T-helper 22 cell (primary cell): ENCODE data around the gene ZDHHC5.
A peak's percentile ranks its signal among the peaks of the same experiment; 100 is the strongest.

Source experiments
- DNase-seq: peaks from one replicate; pipeline ENCODE4 v3.0.0-alpha.2; 2020; ENCODE audit warnings: low read depth

The ZDHHC5 gene

GRCh38 chr11:57729479-57729878 is 61.6 kb downstream of the ZDHHC5 start:
- DNase-seq, result no peak

- DNase-seq, result no peak
Observed at GRCh38 chr11:57732661-57733060, 64.7 kb downstream of the ZDHHC5 start.

GRCh38 chr11:57735619-57736298 is 67.8 kb downstream of the ZDHHC5 start:
- DNase-seq, result no peak

GRCh38 chr11:57741132-57742086 is 73.5 kb downstream of the ZDHHC5 start, which contains the start of gene SELENOH:
TSS of gene SELENOH (plus strand) at chr11:57741491. CDS start at chr11:57741596, 105 bp downstream.
- DNase-seq, result peak; percentile 88

- DNase-seq, result no peak
Observed at GRCh38 chr11:57742087-57742452, 74.2 kb downstream of the ZDHHC5 start.

- no peak for DNase-seq
Observed at GRCh38 chr11:57744357-57744756, 76.4 kb downstream of the ZDHHC5 start.

- no peak for DNase-seq
Observed at GRCh38 chr11:57745206-57745605, 77.3 kb downstream of the ZDHHC5 start.

- DNase-seq, result no peak
Observed at GRCh38 chr11:57746920-57747319, 79.0 kb downstream of the ZDHHC5 start.
